Lower lobe of right lung (tissue), 2 donors: ENCODE data around the gene ZNF358. TPM values are rescaled to one million over a fixed set of nuclear protein-coding genes. Genes with fewer than 3 reads are reported as not detected.

ENCODE experiments used
- ATAC-seq, 2 donors: fragments of 200-7000 bp; cut with Tn5 transposase; one replicate each; pipeline ENCODE4 v1.9.1; 2020 to 2022; ENCODE audit warnings: mild to moderate bottlenecking in 2 of 2, moderate library complexity in 2 of 2
- DNase-seq: peaks from one replicate; pipeline ENCODE4 v3.0.0-alpha.2; 2020
- H3K27ac ChIP-seq: fragments of 200-600 bp; one replicate; pipeline ENCODE4 v1.8.0; 2022
- H3K27me3 ChIP-seq: fragments of 200-600 bp; one replicate; pipeline ENCODE4 v1.8.0; 2022; ENCODE audit warnings: low read depth
- H3K36me3 ChIP-seq: fragments of 200-600 bp; one replicate; pipeline ENCODE4 v1.8.0; 2022; ENCODE audit warnings: mild to moderate bottlenecking
- H3K4me1 ChIP-seq: fragments of 200-600 bp; one replicate; pipeline ENCODE4 v1.8.0; 2022
- H3K4me3 ChIP-seq: fragments of 200-600 bp; one replicate; pipeline ENCODE4 v1.8.0; 2022; ENCODE audit warnings: mild to moderate bottlenecking
- H3K9me3 ChIP-seq: fragments of 200-600 bp; one replicate; pipeline ENCODE4 v1.8.0; 2022
- intact Hi-C: fragments of 100-400 bp; cut with DNase I; formaldehyde crosslinking; loops from one replicate; pipeline ENCODE4 v1.11.0; 2022
- total RNA-seq: library from RNA; stranded (reverse); fragmentation: NEBNext Ultra II Directional; extraction: Animal tissue kit (Norgen Biotek cat#: 25700); gene quantifications from one replicate; pipeline ENCODE4 v1.2.1, GENCODE V29; 2021
- TF ChIP-seq, protein P1 (sequence below): fragments of 200-600 bp; IDR thresholded peaks from one replicate; pipeline ENCODE4 v1.8.0; 2022; ENCODE audit warnings: antibody characterized with exemption, mild to moderate bottlenecking
- donor health status: DM: no; HTN: yes; CAD: no; lungs with severe emphysema.

The ZNF358 gene
- total RNA-seq, 1 donor from 2014 or later: 54.9 TPM

DNA sequence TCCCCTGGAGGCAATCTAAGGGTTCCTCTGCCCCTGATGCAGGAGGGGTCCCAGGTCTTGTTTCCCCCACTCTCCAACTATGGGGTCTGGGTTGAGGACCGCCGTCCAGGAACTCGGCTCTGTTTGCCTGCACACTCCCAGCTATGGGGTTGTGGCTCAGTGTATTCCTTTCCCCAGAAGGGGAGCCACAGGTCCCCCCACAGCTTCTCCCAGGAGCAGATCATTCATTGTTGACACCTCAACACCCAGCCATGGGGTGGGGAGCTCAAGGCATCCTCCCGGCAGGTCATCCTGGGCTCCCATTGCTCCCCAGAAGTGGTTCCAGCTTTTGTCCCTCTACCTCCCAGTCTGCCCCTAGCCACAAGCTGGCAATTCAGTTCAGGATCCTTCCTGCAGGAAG lies 975 bp downstream of the ZNF358 start:
- Histone ChIP-seq H3K9me3 (no peaks in the 10 kb centered on the region), H3K4me3 (peak overlapping the region; percentile 75), H3K36me3 (peaks cover 8% of the 10 kb centered on the region), H3K27me3 (no peaks in the 10 kb centered on the region), H3K4me1 (peaks cover 25% of the 10 kb centered on the region), H3K27ac (peak overlapping the region; percentile 86)
- no peak for ATAC-seq
- intact Hi-C loops: no loop called here
- no peak for DNase-seq
- TF ChIP-seq, protein P1, sequence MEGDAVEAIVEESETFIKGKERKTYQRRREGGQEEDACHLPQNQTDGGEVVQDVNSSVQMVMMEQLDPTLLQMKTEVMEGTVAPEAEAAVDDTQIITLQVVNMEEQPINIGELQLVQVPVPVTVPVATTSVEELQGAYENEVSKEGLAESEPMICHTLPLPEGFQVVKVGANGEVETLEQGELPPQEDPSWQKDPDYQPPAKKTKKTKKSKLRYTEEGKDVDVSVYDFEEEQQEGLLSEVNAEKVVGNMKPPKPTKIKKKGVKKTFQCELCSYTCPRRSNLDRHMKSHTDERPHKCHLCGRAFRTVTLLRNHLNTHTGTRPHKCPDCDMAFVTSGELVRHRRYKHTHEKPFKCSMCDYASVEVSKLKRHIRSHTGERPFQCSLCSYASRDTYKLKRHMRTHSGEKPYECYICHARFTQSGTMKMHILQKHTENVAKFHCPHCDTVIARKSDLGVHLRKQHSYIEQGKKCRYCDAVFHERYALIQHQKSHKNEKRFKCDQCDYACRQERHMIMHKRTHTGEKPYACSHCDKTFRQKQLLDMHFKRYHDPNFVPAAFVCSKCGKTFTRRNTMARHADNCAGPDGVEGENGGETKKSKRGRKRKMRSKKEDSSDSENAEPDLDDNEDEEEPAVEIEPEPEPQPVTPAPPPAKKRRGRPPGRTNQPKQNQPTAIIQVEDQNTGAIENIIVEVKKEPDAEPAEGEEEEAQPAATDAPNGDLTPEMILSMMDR: no peak

DNA sequence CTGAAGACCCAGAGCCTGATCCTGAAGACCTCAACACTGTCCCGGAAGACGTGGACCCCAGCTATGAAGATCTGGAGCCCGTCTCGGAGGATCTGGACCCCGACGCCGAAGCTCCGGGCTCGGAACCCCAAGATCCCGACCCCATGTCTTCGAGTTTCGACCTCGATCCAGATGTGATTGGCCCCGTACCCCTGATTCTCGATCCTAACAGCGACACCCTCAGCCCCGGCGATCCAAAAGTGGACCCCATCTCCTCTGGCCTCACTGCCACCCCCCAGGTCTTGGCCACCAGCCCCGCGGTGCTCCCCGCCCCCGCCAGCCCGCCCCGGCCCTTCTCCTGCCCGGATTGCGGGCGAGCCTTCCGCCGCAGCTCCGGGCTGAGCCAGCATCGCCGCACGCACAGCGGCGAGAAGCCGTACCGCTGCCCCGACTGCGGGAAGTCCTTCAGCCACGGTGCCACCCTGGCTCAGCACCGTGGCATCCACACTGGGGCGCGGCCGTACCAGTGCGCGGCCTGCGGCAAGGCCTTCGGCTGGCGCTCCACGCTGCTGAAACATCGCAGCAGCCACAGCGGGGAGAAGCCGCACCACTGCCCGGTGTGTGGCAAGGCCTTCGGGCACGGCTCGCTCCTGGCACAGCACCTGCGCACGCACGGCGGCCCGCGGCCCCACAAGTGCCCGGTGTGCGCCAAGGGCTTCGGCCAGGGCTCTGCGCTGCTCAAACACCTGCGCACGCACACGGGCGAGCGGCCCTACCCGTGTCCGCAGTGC lies 3.6 kb downstream of the ZNF358 start:
- Histone ChIP-seq H3K36me3 (peaks cover 8% of the 10 kb centered on the region), H3K4me3 (no peak overlapping the region), H3K27ac (no peak overlapping the region), H3K27me3 (no peaks in the 10 kb centered on the region), H3K4me1 (peaks cover 39% of the 10 kb centered on the region), H3K9me3 (no peaks in the 10 kb centered on the region)
- intact Hi-C loops: no loop called here
- ATAC-seq (no peak), DNase-seq (no peak)
- TF ChIP-seq, protein P1: no peak

DNA sequence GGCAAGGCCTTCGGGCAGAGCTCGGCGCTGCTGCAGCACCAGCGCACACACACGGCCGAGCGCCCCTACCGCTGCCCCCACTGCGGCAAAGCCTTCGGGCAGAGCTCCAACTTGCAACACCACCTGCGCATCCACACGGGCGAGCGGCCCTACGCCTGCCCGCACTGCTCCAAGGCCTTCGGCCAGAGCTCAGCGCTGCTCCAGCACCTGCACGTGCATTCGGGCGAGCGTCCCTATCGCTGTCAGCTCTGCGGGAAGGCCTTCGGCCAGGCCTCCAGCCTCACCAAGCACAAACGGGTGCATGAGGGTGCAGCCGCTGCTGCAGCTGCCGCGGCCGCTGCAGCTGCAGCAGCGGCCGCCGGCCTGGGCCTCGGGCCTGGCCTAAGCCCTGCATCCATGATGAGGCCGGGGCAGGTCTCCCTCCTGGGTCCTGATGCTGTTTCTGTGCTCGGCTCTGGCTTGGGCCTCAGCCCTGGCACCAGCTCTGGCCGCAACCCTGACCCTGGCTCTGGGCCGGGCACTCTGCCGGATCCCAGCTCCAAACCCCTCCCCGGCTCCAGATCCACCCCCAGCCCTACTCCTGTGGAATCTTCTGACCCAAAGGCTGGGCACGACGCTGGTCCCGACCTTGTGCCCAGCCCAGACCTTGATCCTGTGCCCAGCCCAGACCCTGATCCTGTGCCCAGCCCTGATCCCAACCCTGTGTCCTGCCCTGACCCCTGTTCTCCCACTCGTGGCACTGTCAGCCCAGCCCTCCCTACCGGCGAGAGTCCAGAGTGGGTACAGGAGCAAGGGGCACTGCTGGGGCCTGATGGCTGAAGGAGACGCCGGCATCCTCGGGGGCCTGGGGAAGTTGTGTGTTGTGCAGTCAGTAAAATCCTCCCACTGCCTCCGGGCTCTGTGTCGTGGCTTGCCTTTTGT lies 4.5 kb downstream of the ZNF358 start:
- intact Hi-C loops: no loop called here
- Histone ChIP-seq H3K27me3 (no peaks in the 10 kb centered on the region), H3K36me3 (peaks cover 14% of the 10 kb centered on the region), H3K9me3 (no peaks in the 10 kb centered on the region), H3K4me1 (peaks cover 36% of the 10 kb centered on the region), H3K27ac (no peak overlapping the region), H3K4me3 (no peak overlapping the region)
- DNase-seq: no peak
- TF ChIP-seq, protein P1: no peak
- no peak for ATAC-seq

DNA sequence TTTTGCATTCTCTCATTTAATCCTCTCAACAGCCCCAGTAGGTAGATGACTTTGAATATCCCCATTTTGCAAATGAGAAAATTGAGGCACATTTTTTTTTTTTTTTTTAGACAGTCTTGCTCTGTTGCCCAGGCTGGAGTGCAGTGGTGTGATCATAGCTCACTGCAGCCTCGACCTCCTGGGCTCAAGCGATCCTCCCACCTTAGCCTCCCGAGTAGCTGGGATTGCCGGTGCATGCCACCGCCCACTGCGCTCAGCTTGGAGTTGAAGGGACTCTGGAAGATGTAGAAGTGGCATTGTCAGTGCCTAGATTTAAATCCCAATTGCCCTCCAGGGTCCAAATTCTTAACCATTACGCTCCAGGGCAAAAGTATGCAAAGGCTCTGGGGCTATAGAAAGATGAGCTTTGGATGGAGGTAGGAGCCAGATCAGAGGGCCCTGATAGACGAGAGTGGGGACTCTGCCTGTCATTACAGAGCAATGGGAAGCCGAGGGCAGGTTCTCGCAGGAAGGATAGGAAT lies 5.7 kb downstream of the ZNF358 start:
- intact Hi-C loops: no loop called here
- Histone ChIP-seq H3K9me3 (no peaks in the 10 kb centered on the region), H3K27me3 (no peaks in the 10 kb centered on the region), H3K27ac (peak overlapping the region; percentile 80), H3K4me3 (peak overlapping the region; percentile 97), H3K36me3 (peaks cover 26% of the 10 kb centered on the region), H3K4me1 (peaks cover 33% of the 10 kb centered on the region)
- TF ChIP-seq, protein P1: no peak
- DNase-seq (no peak), ATAC-seq (no peak)

DNA sequence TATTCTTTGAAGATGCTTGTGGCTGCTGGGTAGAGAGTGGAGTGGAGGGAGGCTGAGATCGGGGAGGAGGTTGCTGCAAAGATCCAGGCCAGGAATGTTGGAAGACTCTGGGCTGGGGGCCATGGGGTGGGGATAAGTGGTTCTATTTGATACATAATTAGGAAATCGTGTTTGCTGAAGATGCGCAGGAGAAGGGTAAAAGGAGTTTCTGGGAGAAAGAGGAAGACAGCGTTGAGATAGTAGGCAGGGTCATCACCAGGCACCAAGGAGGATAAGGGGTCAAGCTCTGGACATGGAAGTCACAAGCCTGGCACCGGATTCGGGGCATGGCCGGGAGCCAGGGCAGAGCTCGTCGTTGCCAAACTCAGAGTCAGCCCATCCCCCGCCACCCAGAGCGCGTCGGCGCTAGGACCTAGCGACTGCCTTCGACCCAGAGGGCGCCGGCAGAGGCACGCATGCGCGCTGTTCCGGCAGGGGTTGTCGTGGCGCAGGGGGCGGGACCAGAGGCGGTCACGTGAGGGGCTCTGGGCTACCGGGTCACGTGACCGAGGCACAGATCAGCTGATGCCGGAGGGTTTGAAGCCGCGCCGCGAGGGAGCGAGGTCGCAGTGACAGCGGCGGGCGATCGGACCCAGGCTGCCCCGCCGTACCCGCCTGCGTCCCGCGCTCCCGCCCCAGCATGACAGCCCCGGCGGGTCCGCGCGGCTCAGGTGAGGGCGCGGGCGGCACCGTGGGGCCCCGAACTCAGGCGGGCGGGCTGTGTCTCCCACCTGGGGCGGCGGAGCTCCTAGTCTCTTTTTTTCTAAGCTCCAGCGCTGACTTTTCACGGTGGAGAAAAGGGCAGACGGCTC lies 6.4 kb downstream of the ZNF358 start, which contains the start of gene MCOLN1:
Gene MCOLN1, plus strand, starts transcription at position 553 of the 851 bp plus-strand sequence. Its CDS starts 127 bp downstream, at position 680.
- TF ChIP-seq, protein P1: no peak
- H3K36me3 ChIP-seq: peaks cover 33% of the 10 kb centered on the region
- intact Hi-C loops: no loop called here
- peaks cover 26% of the 10 kb centered on the region for H3K4me1 ChIP-seq
- peak within 1 kb of the TSS; percentile 80 for H3K27ac ChIP-seq
- ATAC-seq: peak; percentile 92 to 97
- no peaks in the 10 kb centered on the region for H3K27me3 ChIP-seq
- no peaks in the 10 kb centered on the region for H3K9me3 ChIP-seq
- H3K4me3 ChIP-seq: peak within 1 kb of the TSS; percentile 97
- DNase-seq: peak; percentile 100
